ENCODE data around the gene ELK4. TPM values are rescaled to one million over a fixed set of nuclear protein-coding genes. Genes with fewer than 3 reads are reported as not detected.

Gene ELK4
- total and polyA plus RNA-seq, 12 donors: 4.7 to 45.6 (median 38.9) TPM

GRCh38 chr1:205675247-205675646 lies 43.4 kb upstream of the ELK4 start:
- ATAC-seq (no peak), DNase-seq (no peak)
- no peak for TF ChIP-seq CTCF (IDR thresholded peaks at IDR 0.05)
- H3K9me3 ChIP-seq: no peaks in the 10 kb centered on the region
- peaks cover 0 to 11% (median 0%) of the 10 kb centered on the region in 7 donors for H3K27me3 ChIP-seq
- intact Hi-C loops (cut with DNase I): loop anchor here in 2 of 10 donors (5.0 to 10.0 kb wide), 2 partner anchors 242 to 300 kb away; no protein-coding TSS in a partner anchor
- WGBS, 2 donors: 99% methylated on average over 4 of the region's 4 CpGs
- no peaks in the 10 kb centered on the region for H3K36me3 ChIP-seq
- H3K4me3 ChIP-seq: no peak overlapping the region
- H3K4me1 ChIP-seq: peaks cover 6 to 49% (median 24%) of the 10 kb centered on the region in 9 donors
- no peak overlapping the region for H3K27ac ChIP-seq

GRCh38 chr1:205672970-205673369 lies 41.2 kb upstream of the ELK4 start:
- no peak for ATAC-seq
- Histone ChIP-seq H3K27me3 (peaks cover 0 to 3% (median 0%) of the 10 kb centered on the region in 7 donors), H3K27ac (no peak overlapping the region), H3K4me1 (peaks cover 0 to 46% (median 8%) of the 10 kb centered on the region in 9 donors), H3K36me3 (no peaks in the 10 kb centered on the region), H3K9me3 (no peaks in the 10 kb centered on the region), H3K4me3 (no peak overlapping the region)
- no peak for TF ChIP-seq CTCF (IDR thresholded peaks at IDR 0.05)
- intact Hi-C loops (cut with DNase I): loop anchor here in 2 of 10 donors (5.0 to 10.0 kb wide), 3 partner anchors 34 to 302 kb away; no protein-coding TSS in a partner anchor
- 82 to 87% methylated on average over 4 of the region's 4 CpGs for WGBS, 2 donors
- no peak for DNase-seq

GRCh38 chr1:205672395-205672889 lies 40.6 kb upstream of the ELK4 start:
- H3K4me1 ChIP-seq: peaks cover 0 to 44% (median 5%) of the 10 kb centered on the region in 9 donors
- intact Hi-C loops (cut with DNase I): loop anchor here in 2 of 10 donors (5.0 to 10.0 kb wide), 3 partner anchors 35 to 302 kb away; no protein-coding TSS in a partner anchor
- no peak overlapping the region for H3K4me3 ChIP-seq
- DNase-seq (no peak), ATAC-seq (no peak)
- 88 to 91% methylated on average over 11 of the region's 11 CpGs for WGBS, 2 donors
- H3K27me3 ChIP-seq: peaks cover 0 to 3% (median 0%) of the 10 kb centered on the region in 7 donors
- no peak for TF ChIP-seq CTCF (IDR thresholded peaks at IDR 0.05)
- H3K9me3 ChIP-seq: no peaks in the 10 kb centered on the region
- H3K27ac ChIP-seq: no peak overlapping the region
- no peaks in the 10 kb centered on the region for H3K36me3 ChIP-seq

GRCh38 chr1:205670611-205671430 lies 39.0 kb upstream of the ELK4 start:
- ATAC-seq: peak in 2 of 8 donors; percentile 16 to 40
- Histone ChIP-seq H3K9me3 (no peaks in the 10 kb centered on the region), H3K27ac (no peak overlapping the region), H3K36me3 (no peaks in the 10 kb centered on the region), H3K27me3 (peaks cover 0 to 3% (median 0%) of the 10 kb centered on the region in 7 donors), H3K4me1 (peaks cover 0 to 32% (median 5%) of the 10 kb centered on the region in 9 donors), H3K4me3 (no peak overlapping the region)
- WGBS, 2 donors: 81 to 91% methylated on average over 13 of the region's 13 CpGs
- no peak for DNase-seq
- intact Hi-C loops (cut with DNase I): loop anchor here in 2 of 10 donors (5.0 to 10.0 kb wide), 3 partner anchors 36 to 304 kb away; no protein-coding TSS in a partner anchor
- TF ChIP-seq CTCF (IDR thresholded peaks at IDR 0.05): no peak

Data from heart right ventricle (tissue), 16 donors.